Muscle of leg (tissue), 11 donors: ENCODE data around the gene POLD2. TPM values are rescaled to one million over a fixed set of nuclear protein-coding genes. Genes with fewer than 3 reads are reported as not detected.

ENCODE experiments used
- DNase-seq: peaks from one replicate; pipeline ENCODE4 v3.0.0; 2013
- H3K27ac ChIP-seq: one replicate; pipeline ENCODE4 v1.5.1; 2013; ENCODE audit warnings: mild to moderate bottlenecking, low read length, control low read depth
- H3K27me3 ChIP-seq: one replicate; pipeline ENCODE4 v1.6.1; 2013; ENCODE audit warnings: low read length; ENCODE audit not compliant: control insufficient read depth, insufficient read depth
- H3K36me3 ChIP-seq: one replicate; pipeline ENCODE4 v1.6.1; 2013; ENCODE audit warnings: low read length; ENCODE audit not compliant: control insufficient read depth, insufficient read depth
- H3K4me1 ChIP-seq: one replicate; pipeline ENCODE4 v1.6.1; 2013; ENCODE audit warnings: low read length; ENCODE audit not compliant: control insufficient read depth, insufficient read depth
- H3K4me3 ChIP-seq: one replicate; pipeline ENCODE4 v1.5.1; 2013; ENCODE audit warnings: low read length, control low read depth
- H3K9me3 ChIP-seq: replicated peaks from 2 replicates; pipeline ENCODE4 v1.6.1; 2013; ENCODE audit warnings: low read depth, low read length; ENCODE audit not compliant: control insufficient read depth
- WGBS: methylation state at CpG from one replicate; pipeline ENCODE4 v1.1.5; 2013; ENCODE audit warnings: missing lambda C conversion rate; ENCODE audit not compliant: insufficient coverage; 5-methylcytosine and 5-hydroxymethylcytosine counted together
- polyA plus RNA-seq, 8 donors: library from polyadenylated mRNA; unstranded; fragments of 120-200 nt; gene quantifications; one replicate each; pipeline versions ENCODE4 v1.2.1 to v1.2.3, GENCODE V29; 2013; ENCODE audit warnings: inconsistent platforms in 1 of 8, low replicate concordance in 1 of 8; ENCODE audit not compliant: insufficient read length in 8 of 8, insufficient read depth in 1 of 8
- total RNA-seq: library from RNA; stranded (reverse); fragments of 120-200 nt; gene quantifications from one replicate; pipeline ENCODE4 v1.2.4, GENCODE V29; 2013

POLD2 gene
- total and polyA plus RNA-seq, 9 donors, result 60.3 to 93.9 (median 81.7) TPM

GRCh38 chr7:44147026-44147991, 24.0 kb upstream of the POLD2 start:
- DNase-seq, result peak; percentile 79
- Histone ChIP-seq H3K4me3 (no peak overlapping the region), H3K27ac (peak overlapping the region; percentile 62), H3K4me1 (peaks cover 80% of the 10 kb centered on the region), H3K9me3 (no peaks in the 10 kb centered on the region), H3K36me3 (no peaks in the 10 kb centered on the region), H3K27me3 (peaks cover 14% of the 10 kb centered on the region)
- 22% methylated on average over 4 of the region's 33 CpGs for WGBS

- Histone ChIP-seq H3K27ac (peak overlapping the region; percentile 55), H3K4me3 (peak overlapping the region; percentile 50), H3K36me3 (no peaks in the 10 kb centered on the region), H3K4me1 (peaks cover 80% of the 10 kb centered on the region), H3K27me3 (peaks cover 14% of the 10 kb centered on the region), H3K9me3 (no peaks in the 10 kb centered on the region)
- 18% methylated on average over 38 of the region's 65 CpGs for WGBS
- peak; percentile 81 for DNase-seq
Observed at GRCh38 chr7:44145969-44146911, 22.9 kb upstream of the POLD2 start.

- WGBS, result 3% methylated on average over 49 of the region's 53 CpGs
- Histone ChIP-seq H3K4me3 (peak overlapping the region; percentile 50), H3K36me3 (no peaks in the 10 kb centered on the region), H3K4me1 (peaks cover 77% of the 10 kb centered on the region), H3K9me3 (no peaks in the 10 kb centered on the region), H3K27ac (peak overlapping the region; percentile 55), H3K27me3 (peaks cover 14% of the 10 kb centered on the region)
- no peak for DNase-seq
Observed at GRCh38 chr7:44145479-44145968, 22.2 kb upstream of the POLD2 start.

GRCh38 chr7:44144968-44145478, 21.7 kb upstream of the POLD2 start:
- Histone ChIP-seq H3K4me3 (peak overlapping the region; percentile 50), H3K9me3 (no peaks in the 10 kb centered on the region), H3K27me3 (peaks cover 14% of the 10 kb centered on the region), H3K36me3 (no peaks in the 10 kb centered on the region), H3K27ac (peak overlapping the region; percentile 78), H3K4me1 (peaks cover 72% of the 10 kb centered on the region)
- no peak for DNase-seq
- 55% methylated on average over 31 of the region's 31 CpGs for WGBS

- DNase-seq, result no peak
- H3K4me3 ChIP-seq, result no peak overlapping the region
- H3K4me1 ChIP-seq, result peaks cover 67% of the 10 kb centered on the region
- H3K27me3 ChIP-seq, result peaks cover 14% of the 10 kb centered on the region
- no peaks in the 10 kb centered on the region for H3K9me3 ChIP-seq
- H3K36me3 ChIP-seq, result no peaks in the 10 kb centered on the region
- 91% methylated on average over 5 of the region's 6 CpGs for WGBS
- H3K27ac ChIP-seq, result peak overlapping the region; percentile 78
Observed at GRCh38 chr7:44144426-44144967, 21.1 kb upstream of the POLD2 start.

GRCh38 chr7:44143646-44144250, 20.4 kb upstream of the POLD2 start:
- WGBS, result 49% methylated on average over 4 of the region's 6 CpGs
- peaks cover 60% of the 10 kb centered on the region for H3K4me1 ChIP-seq
- no peak overlapping the region for H3K4me3 ChIP-seq
- H3K36me3 ChIP-seq, result no peaks in the 10 kb centered on the region
- H3K9me3 ChIP-seq, result no peaks in the 10 kb centered on the region
- peak overlapping the region; percentile 78 for H3K27ac ChIP-seq
- peak; percentile 75 for DNase-seq
- H3K27me3 ChIP-seq, result peaks cover 14% of the 10 kb centered on the region

GRCh38 chr7:44142028-44142427, 18.7 kb upstream of the POLD2 start:
- peaks cover 14% of the 10 kb centered on the region for H3K27me3 ChIP-seq
- H3K4me3 ChIP-seq, result no peak overlapping the region
- peaks cover 45% of the 10 kb centered on the region for H3K4me1 ChIP-seq
- DNase-seq, result no peak
- no peaks in the 10 kb centered on the region for H3K9me3 ChIP-seq
- H3K36me3 ChIP-seq, result no peaks in the 10 kb centered on the region
- peak overlapping the region; percentile 13 for H3K27ac ChIP-seq
- WGBS, result 88% methylated on average over 4 of the region's 4 CpGs

- Histone ChIP-seq H3K27me3 (peaks cover 14% of the 10 kb centered on the region), H3K4me3 (no peak within 1 kb of the TSS), H3K27ac (peak within 1 kb of the TSS; percentile 13), H3K9me3 (no peaks in the 10 kb centered on the region), H3K36me3 (no peaks in the 10 kb centered on the region), H3K4me1 (peaks cover 38% of the 10 kb centered on the region)
- 49% methylated on average over 2 of the region's 6 CpGs for WGBS
- DNase-seq, result no peak
Observed at GRCh38 chr7:44141221-44141850, 18.0 kb upstream of the POLD2 start, which contains the start of gene MYL7. MYL7 (minus strand) TSS chr7:44141332; CDS start chr7:44141305, 27 bp downstream.

- H3K9me3 ChIP-seq, result no peaks in the 10 kb centered on the region
- no peaks in the 10 kb centered on the region for H3K36me3 ChIP-seq
- H3K4me1 ChIP-seq, result peaks cover 30% of the 10 kb centered on the region
- peaks cover 8% of the 10 kb centered on the region for H3K27me3 ChIP-seq
- no CpG with 5 or more reads among the region's 10 CpGs for WGBS
- no peak for DNase-seq
- H3K4me3 ChIP-seq, result no peak overlapping the region
- no peak overlapping the region for H3K27ac ChIP-seq
Observed at GRCh38 chr7:44140341-44140740, 17.0 kb upstream of the POLD2 start.
